SHP77 (cell line): Measurements from ENCODE around the gene MRPL45.

Experiments used
- DNase-seq, 2 experiments: peaks; one replicate each; lab custom pipeline; 2025; lab: John Stamatoyannopoulos, UW

MRPL45 gene

DNA sequence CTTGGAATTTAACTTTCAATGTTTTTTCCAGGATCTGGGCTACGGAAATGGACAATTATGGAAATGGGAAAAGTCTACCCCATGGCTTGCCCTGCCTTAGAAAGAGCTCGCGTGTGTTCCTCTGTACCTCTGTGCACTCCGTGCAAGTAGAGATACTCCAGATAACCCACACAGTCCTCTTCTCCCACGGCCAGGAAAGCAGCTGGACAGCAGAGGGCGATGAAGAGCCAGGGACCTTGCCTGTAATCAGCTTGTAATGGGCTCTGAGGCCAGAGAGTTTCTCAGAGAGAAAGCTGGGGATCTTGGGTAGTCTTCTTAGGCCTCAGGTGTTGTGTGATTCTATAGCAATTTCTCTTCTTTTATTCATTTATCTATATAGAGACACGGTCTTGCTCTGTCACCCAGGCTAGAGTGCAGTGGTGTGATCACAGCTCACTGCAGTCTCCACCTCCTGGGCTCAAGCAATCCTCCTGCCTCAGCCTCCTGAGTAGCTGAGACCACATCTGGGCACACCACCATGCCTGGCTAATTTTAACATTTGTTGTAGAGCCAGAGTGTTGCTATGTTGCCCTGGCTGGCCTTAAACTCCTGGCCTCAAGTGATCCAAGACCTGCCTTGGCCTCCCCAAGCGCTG lies 52.2 kb downstream of the MRPL45 start:
- peak; percentile 66 to 78 for DNase-seq

DNA sequence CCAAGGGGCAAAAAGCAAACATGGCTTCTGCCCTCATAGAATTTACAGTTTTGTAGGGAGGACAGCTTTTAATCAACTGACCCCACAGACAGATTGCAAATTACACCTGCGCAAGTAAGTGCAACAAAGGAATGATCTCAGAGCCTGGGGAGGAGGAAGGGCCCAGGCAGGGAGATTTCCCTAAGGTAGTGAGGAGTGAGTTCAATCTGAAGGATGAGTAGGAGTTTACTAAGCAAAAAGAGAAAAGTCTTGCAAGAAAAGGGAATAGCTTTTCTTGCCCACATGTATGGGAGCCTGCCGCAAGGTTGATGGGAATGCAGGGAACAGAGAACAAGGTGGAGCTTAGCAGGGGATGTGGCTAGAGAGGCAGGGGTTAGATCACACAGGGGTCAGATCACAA lies 53.1 kb downstream of the MRPL45 start:
- no peak for DNase-seq

DNA sequence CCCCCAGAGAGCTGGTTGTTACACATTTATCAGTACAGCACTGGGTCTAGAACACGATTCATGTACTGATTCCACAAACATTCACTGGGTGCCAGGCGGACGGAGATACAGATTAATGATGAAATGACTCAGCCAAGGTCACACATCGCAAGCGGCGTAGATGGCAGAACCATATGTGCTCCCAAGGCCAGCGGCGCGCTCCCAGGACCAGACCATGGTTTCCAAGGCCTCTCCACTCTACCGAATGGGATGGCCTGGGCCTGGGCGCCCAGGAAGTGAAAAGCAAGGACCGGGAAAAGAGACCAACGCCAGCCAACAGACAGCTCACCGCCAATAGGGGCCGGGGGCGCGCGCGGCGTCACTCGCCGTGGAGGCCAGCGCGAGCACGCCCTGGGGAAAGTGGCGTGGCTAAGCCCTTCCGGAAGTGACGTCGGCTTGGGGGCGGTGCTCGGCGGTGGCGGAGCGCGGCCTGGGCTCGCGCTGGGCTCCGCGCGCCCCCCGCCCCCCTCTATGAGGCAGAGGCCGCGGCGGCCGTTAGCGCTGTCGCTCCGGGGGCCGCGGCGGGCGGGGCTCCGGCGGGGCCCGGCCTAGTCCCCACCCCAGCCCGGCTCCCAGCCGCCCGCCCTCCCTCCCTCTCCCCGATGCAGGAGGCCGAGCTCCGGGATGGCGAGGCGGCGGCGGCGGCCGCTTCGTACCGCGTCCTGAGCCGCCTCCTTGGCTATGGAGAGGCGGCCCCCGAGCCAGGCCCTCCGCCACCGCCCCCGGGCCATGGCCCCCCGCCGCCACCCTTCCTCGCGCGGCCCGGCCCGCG lies 54.6 kb downstream of the MRPL45 start, which contains the start of gene SOCS7:
TSS of gene SOCS7 (plus strand) at position 433 of the 811 bp plus-strand sequence. CDS start at position 642, 209 bp downstream.
- peak; percentile 81 to 92 for DNase-seq

DNA sequence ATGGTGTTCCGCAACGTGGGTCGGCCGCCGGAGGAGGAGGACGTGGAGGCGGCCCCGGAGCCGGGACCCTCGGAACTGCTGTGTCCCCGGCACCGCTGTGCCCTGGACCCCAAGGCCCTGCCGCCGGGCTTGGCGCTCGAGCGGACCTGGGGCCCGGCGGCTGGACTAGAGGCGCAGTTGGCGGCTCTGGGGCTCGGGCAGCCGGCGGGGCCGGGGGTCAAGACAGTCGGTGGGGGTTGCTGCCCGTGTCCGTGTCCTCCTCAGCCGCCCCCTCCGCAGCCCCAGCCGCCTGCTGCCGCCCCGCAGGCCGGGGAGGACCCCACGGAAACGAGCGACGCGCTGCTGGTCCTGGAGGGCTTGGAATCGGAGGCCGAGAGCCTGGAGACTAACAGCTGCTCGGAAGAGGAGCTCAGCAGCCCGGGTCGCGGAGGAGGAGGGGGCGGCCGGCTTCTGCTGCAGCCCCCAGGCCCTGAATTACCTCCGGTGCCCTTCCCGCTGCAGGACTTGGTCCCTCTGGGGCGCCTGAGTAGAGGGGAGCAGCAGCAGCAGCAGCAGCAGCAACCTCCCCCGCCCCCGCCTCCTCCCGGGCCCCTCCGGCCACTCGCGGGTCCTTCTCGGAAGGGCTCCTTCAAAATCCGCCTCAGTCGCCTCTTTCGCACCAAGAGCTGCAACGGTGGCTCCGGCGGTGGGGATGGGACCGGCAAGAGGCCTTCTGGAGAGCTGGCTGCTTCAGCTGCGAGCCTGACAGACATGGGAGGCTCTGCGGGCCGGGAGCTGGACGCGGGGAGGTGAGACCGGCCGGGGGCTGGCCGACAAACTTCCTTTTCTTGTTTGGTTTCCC lies 55.5 kb downstream of the MRPL45 start:
- DNase-seq: peak in 1 of 2 experiments; percentile 9

DNA sequence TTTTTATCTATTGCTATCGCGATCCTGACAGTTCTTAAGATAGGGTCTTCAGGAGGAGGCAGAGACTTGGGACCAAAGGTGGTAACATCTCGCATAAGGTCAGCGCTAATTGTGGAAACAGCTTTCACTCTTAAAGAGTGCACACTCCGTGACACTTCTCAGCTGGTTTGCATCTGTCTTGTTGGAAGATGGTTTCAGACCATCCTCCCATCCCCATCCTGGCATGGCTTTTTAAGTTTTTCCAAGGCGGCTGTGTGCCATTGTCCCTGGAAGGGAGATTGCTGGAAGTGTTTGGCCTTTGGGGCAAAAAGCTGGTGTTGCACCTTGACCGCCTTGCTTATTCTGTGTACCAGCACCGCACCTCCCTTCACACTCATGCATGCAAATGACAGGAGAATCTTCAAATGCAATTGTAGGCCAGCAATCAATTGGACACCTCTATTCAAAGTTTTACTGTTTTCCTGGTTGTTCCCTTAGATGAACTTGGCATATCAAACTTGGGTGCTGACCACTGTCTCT lies 56.2 kb downstream of the MRPL45 start:
- no peak for DNase-seq

DNA sequence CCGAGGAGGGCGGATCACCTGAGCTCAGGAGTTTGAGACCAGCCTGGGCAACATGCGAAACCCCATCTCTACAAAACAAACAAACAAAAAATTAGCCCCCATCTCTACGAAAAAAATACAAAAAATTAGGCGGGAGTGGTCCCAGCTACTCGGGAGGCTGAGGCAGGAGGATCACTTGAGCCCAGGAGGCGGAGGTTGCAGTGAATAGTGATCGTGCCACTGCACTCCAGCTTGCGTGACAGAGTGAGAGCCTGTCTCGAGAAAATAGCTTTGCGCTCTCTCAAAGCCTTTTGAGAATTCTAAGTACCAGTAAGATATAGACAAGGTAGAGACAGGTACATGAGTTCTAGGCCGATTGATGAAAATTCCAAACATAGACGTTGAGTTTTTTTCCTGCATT lies 56.7 kb downstream of the MRPL45 start:
- DNase-seq: no peak

DNA sequence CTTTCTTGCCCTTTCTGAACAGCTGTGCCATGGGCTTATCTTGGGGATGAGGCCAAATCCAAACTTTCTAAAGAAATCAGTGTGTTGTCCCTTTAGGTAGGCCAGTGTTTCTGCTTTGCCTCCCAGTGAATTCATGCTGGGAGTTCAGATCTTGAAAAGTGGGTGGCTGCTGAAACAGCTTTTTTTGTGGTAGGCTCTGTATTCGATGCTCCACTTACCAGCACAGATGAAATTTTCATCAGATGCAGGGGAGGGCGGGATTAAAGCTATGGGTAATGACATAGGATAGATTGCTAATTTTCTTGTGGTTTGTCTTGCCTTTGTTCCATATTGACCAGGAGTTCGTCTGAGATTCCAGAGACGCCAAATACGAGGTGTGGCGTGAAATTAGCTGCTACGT lies 57.5 kb downstream of the MRPL45 start:
- DNase-seq: no peak

DNA sequence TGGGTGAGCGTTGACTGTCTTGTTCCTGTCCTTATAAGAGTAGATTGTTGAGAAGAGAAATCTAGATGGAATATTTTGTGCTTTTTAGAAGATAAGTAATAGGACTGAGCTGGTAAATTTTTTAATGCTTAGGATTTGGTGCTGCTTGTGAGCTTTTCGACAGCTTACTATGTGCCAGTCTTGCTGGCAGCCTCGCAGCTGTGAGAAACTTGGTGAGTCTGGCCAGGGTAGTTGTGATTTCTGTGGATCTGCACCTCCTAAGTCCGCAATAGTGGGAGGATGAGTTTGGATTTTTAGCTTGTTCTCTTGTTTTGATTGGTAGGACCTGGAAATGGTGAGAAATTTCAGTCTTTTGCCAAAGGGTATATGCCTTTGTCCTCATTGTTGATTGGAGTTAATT lies 58.3 kb downstream of the MRPL45 start:
- DNase-seq: no peak

DNA sequence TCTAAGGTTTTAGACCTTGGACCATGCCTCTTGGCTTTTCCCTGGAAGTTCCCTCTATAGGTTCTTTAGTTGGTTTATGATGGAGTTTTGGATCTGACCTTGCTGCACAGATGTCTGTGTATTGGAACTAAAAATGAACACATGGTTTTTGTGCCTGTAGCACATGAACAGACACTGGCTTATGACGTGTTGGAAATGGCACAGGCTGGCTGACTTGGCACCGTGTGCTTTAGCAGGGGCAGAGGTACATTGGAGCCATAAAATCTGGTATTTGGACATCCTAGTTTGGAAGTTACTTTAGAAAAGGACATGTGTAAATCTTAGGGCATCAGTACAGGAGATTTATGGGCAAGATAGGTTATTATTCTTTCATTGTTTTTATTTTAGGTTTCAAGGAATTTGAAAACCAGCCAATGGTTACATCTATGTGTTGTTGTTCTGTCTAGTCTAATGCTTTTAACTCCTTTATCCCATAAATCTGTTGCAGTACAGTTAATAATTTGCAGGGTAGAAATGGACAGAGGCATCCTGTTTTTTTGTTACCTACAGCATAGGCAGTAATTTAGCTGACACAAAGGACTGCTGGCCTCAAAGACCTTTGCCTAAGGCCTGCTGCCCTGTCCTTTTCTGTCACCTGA lies 60.6 kb downstream of the MRPL45 start:
- no peak for DNase-seq

DNA sequence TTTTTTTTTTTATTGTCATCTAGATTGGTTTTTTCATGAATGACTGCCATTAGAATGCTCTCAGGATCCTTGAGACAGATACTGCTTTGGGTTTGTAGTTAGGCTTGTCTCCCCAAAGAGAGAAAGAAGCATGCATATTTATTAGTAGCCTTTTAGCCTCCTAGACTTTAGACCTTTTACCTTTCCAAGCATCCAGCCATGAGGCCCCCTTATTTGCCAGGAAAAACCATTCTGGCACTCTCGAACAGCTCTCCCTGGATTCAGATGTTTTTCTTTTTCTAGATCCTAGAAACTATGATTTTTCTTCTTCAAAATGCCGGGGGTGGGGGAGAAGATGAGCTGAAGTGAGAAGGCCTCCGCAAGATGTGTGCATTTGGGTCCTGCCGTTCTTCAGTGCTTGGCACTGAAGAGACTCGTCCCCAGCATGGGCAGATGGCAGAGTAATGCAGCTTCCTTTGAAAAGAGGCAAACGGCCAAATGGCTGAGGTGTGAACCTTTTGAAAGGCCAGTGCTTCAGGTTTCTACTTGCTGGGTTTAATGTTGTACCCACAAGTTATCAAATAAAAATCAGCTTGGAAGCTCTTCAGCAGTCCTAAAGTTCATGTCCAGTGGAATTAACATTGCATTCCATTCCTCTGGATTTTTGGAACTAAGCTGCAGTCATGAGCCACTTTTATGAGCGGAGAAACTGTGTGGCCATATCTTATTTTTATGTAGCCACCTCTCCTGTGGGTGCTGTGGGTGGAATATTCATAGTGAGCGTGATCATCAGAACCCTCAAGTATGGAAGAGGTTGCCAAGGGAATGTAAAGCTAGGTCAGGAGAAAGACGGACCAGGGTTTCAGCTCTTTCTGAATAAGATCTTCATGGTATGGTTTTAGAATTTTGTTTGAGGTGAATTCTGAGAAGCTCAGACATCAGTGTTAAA lies 61.9 kb downstream of the MRPL45 start:
- DNase-seq: no peak

DNA sequence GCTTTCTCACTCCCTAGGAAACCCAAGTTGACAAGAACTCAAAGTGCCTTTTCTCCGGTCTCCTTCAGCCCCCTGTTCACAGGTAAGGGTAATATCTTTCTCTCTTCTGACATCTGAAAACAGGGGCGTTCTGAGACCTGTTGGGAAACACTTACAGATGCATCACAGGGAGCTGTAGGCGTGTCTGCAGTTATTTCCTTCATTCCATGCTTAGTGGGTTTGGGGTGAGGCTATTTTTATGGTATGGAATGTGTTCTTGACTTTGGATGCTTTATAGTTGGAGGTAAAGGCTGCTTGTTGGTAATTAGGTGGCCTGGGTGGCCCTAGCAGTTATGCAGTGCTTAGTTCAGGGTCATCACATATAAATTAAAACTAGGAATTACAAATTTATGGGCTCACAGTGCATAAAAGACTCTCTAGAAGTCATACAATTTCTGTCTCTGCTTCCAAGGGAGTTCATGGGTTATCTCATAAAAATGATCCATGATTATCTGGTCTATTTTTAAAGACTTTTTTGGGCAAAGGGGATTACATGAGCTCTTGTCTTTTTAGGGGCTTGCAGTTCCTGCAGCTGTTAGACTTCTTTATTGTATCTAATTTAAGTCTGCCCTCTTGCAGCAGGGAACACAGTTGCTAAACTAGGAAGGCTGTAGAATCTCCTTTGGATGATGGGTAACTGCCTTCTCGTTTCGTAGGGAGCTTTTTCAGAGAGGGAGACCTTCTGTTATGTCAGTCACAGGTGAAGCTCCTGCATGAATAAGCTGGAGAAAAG lies 64.9 kb downstream of the MRPL45 start:
- DNase-seq: no peak

DNA sequence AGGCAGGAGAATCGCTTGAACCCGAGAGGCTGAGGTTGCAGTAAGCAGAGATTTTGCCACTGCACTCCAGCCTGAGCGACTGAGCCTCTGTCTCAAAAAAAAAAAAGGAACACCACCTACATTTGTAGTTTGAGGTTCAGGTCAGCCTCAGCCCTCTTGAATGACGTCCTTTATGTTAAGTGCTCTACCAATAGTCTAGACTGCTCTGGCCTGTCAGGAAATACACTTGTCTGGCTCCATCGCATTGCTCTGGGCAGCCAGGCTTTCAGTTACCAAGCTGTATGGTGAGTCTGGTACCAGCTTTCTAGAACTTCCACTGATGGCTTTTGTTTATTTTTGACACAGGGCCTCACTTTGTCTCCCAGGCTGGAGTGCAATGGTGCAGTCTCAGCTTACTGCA lies 66.0 kb downstream of the MRPL45 start:
- DNase-seq: no peak

DNA sequence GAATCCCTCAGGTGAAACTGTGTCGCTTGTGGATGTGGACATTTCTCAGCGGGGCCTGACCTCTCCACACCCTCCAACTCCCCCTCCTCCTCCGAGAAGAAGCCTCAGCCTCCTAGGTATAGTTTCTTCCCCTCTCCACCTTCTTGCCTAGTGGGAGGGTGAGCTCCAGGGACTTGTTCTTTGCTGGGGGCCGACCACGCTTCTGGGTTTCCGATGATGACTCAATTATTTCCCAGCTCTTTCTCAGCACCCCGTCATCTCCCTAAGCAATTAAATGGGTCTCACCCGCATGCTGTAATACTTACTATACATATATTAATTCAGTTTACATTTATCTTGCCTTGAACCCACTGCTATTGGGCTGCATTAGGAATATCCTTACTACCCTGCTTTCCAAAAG lies 67.8 kb downstream of the MRPL45 start:
- no peak for DNase-seq

DNA sequence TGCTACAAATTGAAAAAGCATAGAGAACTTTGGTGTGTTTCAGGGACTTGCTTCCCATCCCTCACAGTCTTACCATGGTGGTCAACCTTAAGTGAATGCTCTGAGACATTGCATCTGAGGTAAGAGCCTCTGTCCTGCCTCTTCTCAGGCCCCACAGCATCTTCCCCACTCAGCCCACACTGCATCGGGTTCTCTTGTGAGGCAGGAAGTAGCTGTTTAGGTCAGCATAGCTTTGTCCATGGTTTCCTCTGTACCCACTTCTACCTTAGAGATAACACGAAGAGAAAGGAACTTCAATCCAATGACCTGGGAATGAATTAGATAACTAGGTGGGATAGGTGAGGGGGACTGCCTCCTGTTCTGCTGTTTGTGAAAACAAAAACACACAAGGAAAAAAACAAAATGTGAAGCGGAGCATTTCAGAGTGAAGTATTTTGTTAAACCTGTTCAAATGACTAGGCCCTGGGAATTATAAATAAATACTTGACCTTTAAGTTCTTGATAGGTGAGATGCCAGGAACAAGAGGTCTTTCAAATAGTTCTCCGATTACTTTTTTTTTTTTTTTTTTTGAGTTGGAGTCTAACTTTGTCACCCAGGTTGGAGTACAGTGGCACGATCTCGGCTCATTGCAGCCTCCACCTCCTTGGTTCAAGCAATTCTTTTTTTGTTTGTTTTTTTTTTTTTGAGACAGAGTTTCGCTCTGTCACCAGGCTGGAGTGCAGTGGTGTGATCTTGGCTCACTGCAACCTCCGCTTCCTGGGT lies 72.3 kb downstream of the MRPL45 start:
- DNase-seq: no peak
